GM18498 (cell line): ENCODE measurements around the gene MUTYH.
"Not testable (repeated sequence)": the region's sequence is repeated elsewhere in the genome, so short reads cannot be mapped to it uniquely, and the experiment has no call there.

Source experiments
- ATAC-seq: cut with Tn5 transposase; IDR thresholded peaks from one replicate; pipeline ENCODE4 v1.9.1; 2021; ENCODE audit warnings: mild to moderate bottlenecking, moderate library complexity; ENCODE audit not compliant: unreplicated experiment

Gene MUTYH

GRCh38 chr1:45325851-45326506 lies 14.3 kb downstream of the MUTYH start:
- ATAC-seq = no peak

- no peak for ATAC-seq
Observed at GRCh38 chr1:45322486-45323040, 17.7 kb downstream of the MUTYH start.

GRCh38 chr1:45321444-45321843 lies 18.8 kb downstream of the MUTYH start:
- no peak for ATAC-seq

GRCh38 chr1:45319761-45320160 lies 20.5 kb downstream of the MUTYH start:
- ATAC-seq = no peak

- no peak for ATAC-seq
Observed at GRCh38 chr1:45317166-45317565, 23.1 kb downstream of the MUTYH start.

GRCh38 chr1:45314266-45314665 lies 26.0 kb downstream of the MUTYH start:
- no peak for ATAC-seq

GRCh38 chr1:45306905-45307304 lies 33.3 kb downstream of the MUTYH start:
- no peak for ATAC-seq

GRCh38 chr1:45306319-45306718 lies 33.9 kb downstream of the MUTYH start:
- ATAC-seq = no peak

GRCh38 chr1:45305231-45305630 lies 35.0 kb downstream of the MUTYH start:
- no peak for ATAC-seq

- no peak for ATAC-seq
Observed at GRCh38 chr1:45304311-45305081, 35.7 kb downstream of the MUTYH start.

GRCh38 chr1:45303520-45304310 lies 36.5 kb downstream of the MUTYH start:
- ATAC-seq = peak; percentile 77

GRCh38 chr1:45302505-45303150 lies 37.6 kb downstream of the MUTYH start:
- ATAC-seq = no peak

- no peak for ATAC-seq
Observed at GRCh38 chr1:45300669-45300997, 39.6 kb downstream of the MUTYH start.

GRCh38 chr1:45299981-45300668 lies 40.1 kb downstream of the MUTYH start:
- no peak for ATAC-seq

- no peak for ATAC-seq
Observed at GRCh38 chr1:45299296-45299695, 40.9 kb downstream of the MUTYH start.

GRCh38 chr1:45297666-45298356 lies 42.4 kb downstream of the MUTYH start:
- no peak for ATAC-seq

- no peak for ATAC-seq
Observed at GRCh38 chr1:45291716-45292115, 48.5 kb downstream of the MUTYH start.

- ATAC-seq = not testable (repeated sequence)
Observed at GRCh38 chr1:45291002-45291401, 49.2 kb downstream of the MUTYH start.

GRCh38 chr1:45286521-45286920 lies 53.7 kb downstream of the MUTYH start:
- not testable (repeated sequence) for ATAC-seq

- ATAC-seq = not testable (repeated sequence)
Observed at GRCh38 chr1:45284858-45285257, 55.4 kb downstream of the MUTYH start.
